ENCODE results near the gene ELN.

ELN gene

DNA sequence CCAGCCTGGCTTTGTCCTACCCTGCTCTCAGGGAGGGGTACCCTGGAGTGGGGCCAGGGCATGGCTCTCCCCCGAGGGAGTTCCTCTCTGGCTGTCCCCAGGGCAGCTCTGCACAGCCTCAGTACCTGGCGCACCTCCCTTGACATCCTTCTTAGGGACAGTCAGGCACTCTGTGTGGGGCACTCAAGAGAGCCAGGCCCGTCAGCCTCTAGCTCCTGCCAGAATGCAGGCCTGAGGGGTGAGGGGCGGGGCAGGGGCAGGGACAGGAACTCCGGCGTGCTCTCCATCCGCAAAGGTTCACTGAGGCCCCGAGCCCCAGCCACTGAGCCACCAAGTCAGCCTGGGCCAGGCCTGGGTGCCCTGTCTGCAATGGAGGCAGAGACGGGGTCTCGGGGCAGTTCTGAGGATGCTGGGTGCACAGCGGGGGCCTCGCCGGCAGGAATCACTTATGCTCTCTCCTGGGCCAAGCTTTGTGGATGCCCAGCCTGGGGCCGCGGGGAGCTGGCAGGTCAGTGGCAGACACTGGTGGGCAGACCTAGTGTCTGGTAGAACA lies 65.8 kb downstream of the ELN start:
- TF ChIP-seq, protein P1, sequence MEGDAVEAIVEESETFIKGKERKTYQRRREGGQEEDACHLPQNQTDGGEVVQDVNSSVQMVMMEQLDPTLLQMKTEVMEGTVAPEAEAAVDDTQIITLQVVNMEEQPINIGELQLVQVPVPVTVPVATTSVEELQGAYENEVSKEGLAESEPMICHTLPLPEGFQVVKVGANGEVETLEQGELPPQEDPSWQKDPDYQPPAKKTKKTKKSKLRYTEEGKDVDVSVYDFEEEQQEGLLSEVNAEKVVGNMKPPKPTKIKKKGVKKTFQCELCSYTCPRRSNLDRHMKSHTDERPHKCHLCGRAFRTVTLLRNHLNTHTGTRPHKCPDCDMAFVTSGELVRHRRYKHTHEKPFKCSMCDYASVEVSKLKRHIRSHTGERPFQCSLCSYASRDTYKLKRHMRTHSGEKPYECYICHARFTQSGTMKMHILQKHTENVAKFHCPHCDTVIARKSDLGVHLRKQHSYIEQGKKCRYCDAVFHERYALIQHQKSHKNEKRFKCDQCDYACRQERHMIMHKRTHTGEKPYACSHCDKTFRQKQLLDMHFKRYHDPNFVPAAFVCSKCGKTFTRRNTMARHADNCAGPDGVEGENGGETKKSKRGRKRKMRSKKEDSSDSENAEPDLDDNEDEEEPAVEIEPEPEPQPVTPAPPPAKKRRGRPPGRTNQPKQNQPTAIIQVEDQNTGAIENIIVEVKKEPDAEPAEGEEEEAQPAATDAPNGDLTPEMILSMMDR (IDR thresholded peaks at IDR 0.05) = no peak
- Histone ChIP-seq H3K27ac (peak overlapping the region; percentile 66 to 87), H3K4me3 (peak overlapping the region; percentile 86)
- DNase-seq (ENCODE audit: low spot score) = no peak

DNA sequence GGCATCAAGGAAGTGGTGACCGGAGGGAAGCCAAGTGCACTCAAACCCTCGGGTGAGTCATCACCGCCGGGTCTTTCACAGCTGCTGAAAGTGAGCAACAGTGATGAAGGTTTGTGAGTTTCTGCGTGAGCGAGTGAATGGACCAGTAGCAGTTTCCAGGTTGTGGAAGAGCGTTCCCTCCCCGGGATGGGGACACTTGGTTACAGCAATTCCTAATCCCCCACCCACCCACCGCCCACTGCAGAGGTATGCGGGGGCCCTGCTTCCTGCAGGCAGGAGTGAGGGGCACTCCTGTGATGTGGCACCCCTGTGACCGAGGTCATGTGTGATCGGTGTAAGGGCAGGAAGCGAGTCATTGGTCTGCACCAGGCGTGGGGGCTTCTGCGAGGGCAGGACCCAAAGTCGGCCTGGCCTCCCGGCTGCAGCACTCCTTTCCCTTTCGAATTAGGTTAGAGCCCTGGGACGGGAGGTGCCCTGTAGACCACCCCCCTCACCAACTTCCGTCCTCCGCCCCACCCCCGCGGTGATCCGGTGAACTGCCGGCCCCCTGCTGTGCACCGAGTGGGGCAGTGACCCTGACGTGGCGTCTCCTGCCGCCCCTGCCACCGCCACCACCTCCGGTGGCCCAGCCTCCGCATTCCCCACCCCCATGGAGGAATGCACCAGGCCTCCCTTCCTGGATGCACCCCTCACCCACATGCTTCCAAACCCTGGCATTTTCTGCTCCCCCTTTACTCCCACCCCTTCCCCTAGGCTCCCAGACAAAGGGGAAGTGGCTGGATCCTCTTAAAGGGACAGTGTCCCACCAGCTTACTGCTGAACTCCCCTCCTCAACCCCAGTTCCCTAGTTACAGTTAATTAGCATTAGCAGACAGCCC lies 66.5 kb downstream of the ELN start:
- peak; percentile 91 for DNase-seq (ENCODE audit: low spot score)
- peak overlapping the region; percentile 86 for H3K4me3 ChIP-seq
- TF ChIP-seq, protein P1 (IDR thresholded peaks at IDR 0.05) = no peak
- H3K27ac ChIP-seq = peak overlapping the region; percentile 66 to 87

DNA sequence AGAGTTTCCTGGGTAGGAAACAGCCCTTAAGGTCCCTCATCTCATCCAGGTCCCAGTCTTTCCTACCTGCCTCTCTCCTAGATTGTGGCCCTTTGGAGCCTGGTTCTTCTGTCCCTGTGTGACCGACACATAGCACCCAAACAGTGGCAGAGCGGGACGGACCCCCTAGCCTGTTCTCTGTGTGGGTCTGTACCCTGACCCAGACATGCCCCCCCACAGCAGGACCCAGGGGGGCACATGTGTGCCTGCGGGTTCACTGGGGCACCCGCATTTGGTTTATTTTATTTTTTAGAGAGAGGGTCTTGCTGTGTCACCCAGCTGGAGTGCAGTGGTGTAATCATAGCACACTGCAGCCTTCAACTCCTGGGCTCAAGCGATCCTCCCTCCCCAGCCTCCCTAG lies 67.2 kb downstream of the ELN start:
- Histone ChIP-seq H3K4me3 (peak overlapping the region; percentile 86), H3K27ac (peak overlapping the region; percentile 66 to 87)
- TF ChIP-seq, protein P1 (IDR thresholded peaks at IDR 0.05) = no peak
- no peak for DNase-seq (ENCODE audit: low spot score)

DNA sequence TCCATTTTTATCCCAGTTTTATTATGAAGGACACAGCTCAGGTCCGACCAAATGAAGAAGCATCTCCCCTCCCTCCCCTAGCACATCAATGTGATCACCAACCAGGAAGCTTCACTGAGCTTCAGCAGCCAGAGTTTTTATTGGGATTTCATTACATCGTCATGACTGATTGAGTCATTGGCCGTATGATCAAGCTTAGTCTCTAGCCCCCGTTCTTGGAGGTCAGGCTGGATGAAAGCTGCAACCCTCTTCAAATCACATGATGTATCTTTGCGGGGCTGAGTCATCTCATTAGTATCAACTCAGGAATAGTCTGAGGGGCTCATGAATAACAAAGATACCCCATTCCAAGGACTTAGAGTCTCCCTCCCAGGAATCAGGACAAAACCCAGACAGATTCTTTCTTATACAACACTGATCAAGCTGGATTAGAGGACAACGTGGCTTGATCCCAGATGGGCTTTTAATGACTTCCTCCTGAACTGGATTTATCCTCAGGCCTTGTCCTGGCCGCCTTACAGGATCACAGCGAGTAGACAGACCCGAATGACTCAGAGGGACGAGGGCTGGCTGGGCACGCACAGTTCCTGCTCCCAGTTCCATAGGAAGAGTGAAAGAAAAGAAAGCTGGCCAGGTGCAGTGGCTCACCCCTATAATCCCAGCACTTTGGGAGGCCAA lies 70.1 kb downstream of the ELN start:
- Histone ChIP-seq H3K4me3 (no peak overlapping the region), H3K27ac (peak overlapping the region in 1 of 2 donors; percentile 10)
- no peak for DNase-seq (ENCODE audit: low spot score)
- TF ChIP-seq, protein P1 (IDR thresholded peaks at IDR 0.05) = no peak

DNA sequence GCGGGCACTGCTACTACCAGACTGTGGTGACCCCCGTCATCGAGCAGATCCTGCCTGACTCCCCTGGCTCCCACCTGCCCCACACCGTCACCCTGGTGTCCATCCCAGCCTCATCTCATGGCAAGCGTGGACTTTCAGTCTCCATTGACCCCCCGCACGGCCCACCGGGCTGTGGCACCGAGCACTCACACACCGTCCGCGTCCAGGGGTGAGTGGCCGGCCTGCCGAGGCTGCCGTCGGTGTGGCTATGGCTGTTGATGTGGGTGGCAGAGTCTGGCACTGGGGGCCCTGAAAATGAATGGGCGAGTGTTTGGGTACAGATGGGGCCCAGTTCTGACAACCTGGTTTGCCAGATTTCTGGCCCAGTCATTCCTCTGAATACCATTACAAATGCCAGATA lies 71.1 kb downstream of the ELN start:
- TF ChIP-seq, protein P1 (IDR thresholded peaks at IDR 0.05) = no peak
- H3K4me3 ChIP-seq = no peak overlapping the region
- no peak overlapping the region for H3K27ac ChIP-seq
- no peak for DNase-seq (ENCODE audit: low spot score)

DNA sequence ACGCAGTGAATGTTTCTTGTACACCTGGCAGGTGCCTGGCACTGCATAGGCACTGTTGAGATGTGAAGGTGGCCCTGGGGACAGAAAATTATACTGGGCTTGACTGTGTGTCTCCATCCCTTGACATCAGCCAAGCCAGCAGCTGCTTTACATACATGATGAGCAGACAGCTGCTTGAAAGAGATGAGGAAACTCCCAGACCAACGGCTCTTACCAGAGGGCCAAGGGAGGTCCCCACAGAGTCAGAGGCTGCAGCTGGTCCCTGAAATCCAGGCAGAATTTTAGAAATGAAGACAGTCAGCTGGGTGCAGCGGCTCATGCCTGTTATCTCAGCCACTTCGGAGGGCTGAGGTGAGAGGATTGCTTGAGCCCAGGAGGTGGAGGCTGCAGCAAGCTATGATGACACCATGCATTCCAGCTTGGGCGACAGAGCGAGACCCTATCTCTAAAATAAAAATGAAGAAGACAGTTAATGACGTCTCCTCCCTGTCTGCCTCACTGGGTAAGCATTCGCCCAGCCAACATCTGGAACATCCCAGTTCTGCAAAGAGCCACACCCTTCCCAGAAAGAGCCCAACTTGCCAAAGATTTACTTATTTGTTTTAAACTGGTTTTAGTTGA lies 73.2 kb downstream of the ELN start:
- TF ChIP-seq, protein P1 (IDR thresholded peaks at IDR 0.05) = no peak
- no peak for DNase-seq (ENCODE audit: low spot score)
- peak overlapping the region in 1 of 2 donors; percentile 15 for H3K27ac ChIP-seq
- no peak overlapping the region for H3K4me3 ChIP-seq
